ENCODE data around the gene NME9. TPM values are rescaled to one million over a fixed set of nuclear protein-coding genes. Genes with fewer than 3 reads are reported as not detected.
A peak's percentile ranks its signal among the peaks of the same experiment; 100 is the strongest.

NME9 gene
- total and polyA plus RNA-seq, 4 donors, result 2.8 to 11.4 (median 7.4) TPM

- Histone ChIP-seq H3K9ac (ENCODE audit: insufficient read depth in 1 of 2, low read length in 2 of 2) (no peak overlapping the region), H3K4me3 (no peak overlapping the region), H3K9me3 (ENCODE audit: control insufficient read depth in 4 of 4, insufficient read depth in 3 of 4, low read length in 3 of 4) (no peaks in the 10 kb centered on the region), H3K27me3 (ENCODE audit: control insufficient read depth in 3 of 3, insufficient read depth in 3 of 3, low read length in 2 of 3) (no peaks in the 10 kb centered on the region), H3K4me1 (ENCODE audit: control insufficient read depth in 5 of 5, insufficient read depth in 5 of 5, low read length in 5 of 5) (no peaks in the 10 kb centered on the region), H3K27ac (ENCODE audit: low read depth in 1 of 2, low read length in 1 of 2) (no peak overlapping the region), H3K36me3 (ENCODE audit: control insufficient read depth in 4 of 4, insufficient read depth in 4 of 4, low read length in 4 of 4) (peaks cover 8 to 30% (median 10%) of the 10 kb centered on the region in 4 donors)
- no peak for TF ChIP-seq CTCF (IDR thresholded peaks at IDR 0.05; ENCODE audit: control extremely low read depth, extremely low read depth)
- ATAC-seq (ENCODE audit: insufficient read depth, low FRiP score) (no peak), DNase-seq (no peak)
- WGBS, 2 donors, result 92 to 100% methylated on average over 1 of the region's 1 CpG
Measured at GRCh38 chr3:138265745-138266144, 63.9 kb downstream of the NME9 start.

GRCh38 chr3:138263104-138263503 is 66.5 kb downstream of the NME9 start:
- H3K36me3 ChIP-seq (ENCODE audit: control insufficient read depth in 4 of 4, insufficient read depth in 4 of 4, low read length in 4 of 4), result peaks cover 12 to 35% (median 15%) of the 10 kb centered on the region in 4 donors
- DNase-seq (peak in 2 of 3 donors; percentile 5 to 8), ATAC-seq (ENCODE audit: insufficient read depth, low FRiP score) (no peak)
- no peaks in the 10 kb centered on the region for H3K9me3 ChIP-seq (ENCODE audit: control insufficient read depth in 4 of 4, insufficient read depth in 3 of 4, low read length in 3 of 4)
- H3K9ac ChIP-seq (ENCODE audit: insufficient read depth in 1 of 2, low read length in 2 of 2), result no peak overlapping the region
- no peak overlapping the region for H3K4me3 ChIP-seq
- no peaks in the 10 kb centered on the region for H3K27me3 ChIP-seq (ENCODE audit: control insufficient read depth in 3 of 3, insufficient read depth in 3 of 3, low read length in 2 of 3)
- H3K4me1 ChIP-seq (ENCODE audit: control insufficient read depth in 5 of 5, insufficient read depth in 5 of 5, low read length in 5 of 5), result no peaks in the 10 kb centered on the region
- WGBS, 2 donors, result 70 to 78% methylated on average over 2 of the region's 2 CpGs
- H3K27ac ChIP-seq (ENCODE audit: low read depth in 1 of 2, low read length in 1 of 2), result no peak overlapping the region
- no peak for TF ChIP-seq CTCF (IDR thresholded peaks at IDR 0.05; ENCODE audit: control extremely low read depth, extremely low read depth)

GRCh38 chr3:138260611-138261010 is 69.0 kb downstream of the NME9 start:
- no peak for ATAC-seq (ENCODE audit: insufficient read depth, low FRiP score)
- Histone ChIP-seq H3K4me1 (ENCODE audit: control insufficient read depth in 5 of 5, insufficient read depth in 5 of 5, low read length in 5 of 5) (no peaks in the 10 kb centered on the region), H3K27me3 (ENCODE audit: control insufficient read depth in 3 of 3, insufficient read depth in 3 of 3, low read length in 2 of 3) (no peaks in the 10 kb centered on the region), H3K9ac (ENCODE audit: insufficient read depth in 1 of 2, low read length in 2 of 2) (no peak overlapping the region), H3K27ac (ENCODE audit: low read depth in 1 of 2, low read length in 1 of 2) (no peak overlapping the region), H3K36me3 (ENCODE audit: control insufficient read depth in 4 of 4, insufficient read depth in 4 of 4, low read length in 4 of 4) (peaks cover 7 to 29% (median 10%) of the 10 kb centered on the region in 4 donors), H3K4me3 (no peak overlapping the region), H3K9me3 (ENCODE audit: control insufficient read depth in 4 of 4, insufficient read depth in 3 of 4, low read length in 3 of 4) (no peaks in the 10 kb centered on the region)
- WGBS, 2 donors, result 63 to 74% methylated on average over 1 of the region's 1 CpG
- TF ChIP-seq CTCF (IDR thresholded peaks at IDR 0.05; ENCODE audit: control extremely low read depth, extremely low read depth), result no peak
- no peak for DNase-seq

- 95 to 97% methylated on average over 4 of the region's 4 CpGs for WGBS, 2 donors
- Histone ChIP-seq H3K4me1 (ENCODE audit: control insufficient read depth in 5 of 5, insufficient read depth in 5 of 5, low read length in 5 of 5) (no peaks in the 10 kb centered on the region), H3K36me3 (ENCODE audit: control insufficient read depth in 4 of 4, insufficient read depth in 4 of 4, low read length in 4 of 4) (peaks cover 2 to 17% (median 7%) of the 10 kb centered on the region in 4 donors), H3K9me3 (ENCODE audit: control insufficient read depth in 4 of 4, insufficient read depth in 3 of 4, low read length in 3 of 4) (no peaks in the 10 kb centered on the region), H3K9ac (ENCODE audit: insufficient read depth in 1 of 2, low read length in 2 of 2) (no peak overlapping the region), H3K27ac (ENCODE audit: low read depth in 1 of 2, low read length in 1 of 2) (no peak overlapping the region), H3K27me3 (ENCODE audit: control insufficient read depth in 3 of 3, insufficient read depth in 3 of 3, low read length in 2 of 3) (no peaks in the 10 kb centered on the region), H3K4me3 (no peak overlapping the region)
- no peak for TF ChIP-seq CTCF (IDR thresholded peaks at IDR 0.05; ENCODE audit: control extremely low read depth, extremely low read depth)
- ATAC-seq (ENCODE audit: insufficient read depth, low FRiP score) (no peak), DNase-seq (no peak)
Measured at GRCh38 chr3:138259126-138259525, 70.5 kb downstream of the NME9 start.
